GM12875 (cell line): ENCODE measurements around the gene DUSP3.

Experiments
- H3K4me3 ChIP-seq: one replicate; pipeline ENCODE4 v1.5.1; 2011; ENCODE audit warnings: low read depth, low read length, control low read depth
- CTCF ChIP-seq: IDR thresholded peaks from 2 replicates; pipeline ENCODE4 v1.5.1; 2011; ENCODE audit warnings: low read depth, mild to moderate bottlenecking, control low read depth, inconsistent platforms, low read length, moderate library complexity, borderline replicate concordance; ENCODE audit not compliant: insufficient read depth

The DUSP3 gene

GRCh38 chr17:43820759-43821158 is 42.0 kb upstream of the DUSP3 start:
- no peak overlapping the region for H3K4me3 ChIP-seq
- no peak for TF ChIP-seq CTCF

GRCh38 chr17:43818966-43819365 is 40.2 kb upstream of the DUSP3 start:
- no peak for TF ChIP-seq CTCF
- H3K4me3 ChIP-seq, result no peak overlapping the region

- TF ChIP-seq CTCF, result no peak
Measured at GRCh38 chr17:43817826-43818225, 39.0 kb upstream of the DUSP3 start.

GRCh38 chr17:43816336-43817320 is 37.9 kb upstream of the DUSP3 start:
- TF ChIP-seq CTCF, result no peak
- H3K4me3 ChIP-seq, result no peak overlapping the region

More at GRCh38 chr17:43817826-43818225, 39.0 kb upstream of the DUSP3 start:
- no peak overlapping the region for H3K4me3 ChIP-seq

GRCh38 chr17:43814714-43815113 is 35.9 kb upstream of the DUSP3 start:
- TF ChIP-seq CTCF, result no peak
- H3K4me3 ChIP-seq, result no peak overlapping the region

- TF ChIP-seq CTCF, result no peak
- no peak overlapping the region for H3K4me3 ChIP-seq
Measured at GRCh38 chr17:43814026-43814425, 35.2 kb upstream of the DUSP3 start.

- no peak for TF ChIP-seq CTCF
- no peak overlapping the region for H3K4me3 ChIP-seq
Measured at GRCh38 chr17:43813386-43813785, 34.6 kb upstream of the DUSP3 start.
